AG04450 (cell line): Measurements from ENCODE around the gene ST7. TPM values are rescaled to one million over a fixed set of nuclear protein-coding genes. Genes with fewer than 3 reads are reported as not detected.
A peak's percentile ranks its signal among the peaks of the same experiment; 100 is the strongest.

Experiments used
- CTCF ChIA-PET: fragments of 300-600, 350-600 bp; formaldehyde crosslinking; extraction: SDS; loops from one replicate; lab custom pipeline; 2022; ENCODE audit warnings: antibody characterized with exemption, inconsistent platforms; lab: Charles Lee
- POLR2A ChIA-PET: fragments of 350-600 bp; formaldehyde crosslinking; extraction: SDS; loops from one replicate; lab custom pipeline; 2021; ENCODE audit warnings: antibody characterized with exemption, inconsistent platforms; lab: Yijun Ruan, JAX
- DNase-seq: peaks from one replicate; pipeline ENCODE4 v3.0.0-alpha.2; 2011; ENCODE audit warnings: low read depth, low spot score
- H3K27ac ChIP-seq: one replicate; pipeline ENCODE4 v1.5.1; 2012; ENCODE audit warnings: low read depth, low read length, control low read depth
- H3K27me3 ChIP-seq: one replicate; pipeline ENCODE4 v1.6.0; 2012; ENCODE audit warnings: low read length; ENCODE audit not compliant: control insufficient read depth, insufficient read depth
- H3K4me3 ChIP-seq: 2 replicates; pipeline ENCODE4 v1.5.1; 2011; ENCODE audit warnings: mild to moderate bottlenecking, low read depth, low read length, control low read depth
- H3K9me3 ChIP-seq: 2 replicates; pipeline ENCODE4 v1.5.1; 2012; ENCODE audit warnings: low read length; ENCODE audit not compliant: control insufficient read depth, insufficient read depth
- CTCF ChIP-seq: IDR thresholded peaks from 2 replicates; pipeline ENCODE4 v1.5.1; 2011; ENCODE audit warnings: low read depth, low read length, control low read depth, inconsistent platforms
- polyA plus RNA-seq: library from polyadenylated mRNA; depleted of rRNA; stranded (reverse); fragments of >200 nt; gene quantifications from 2 replicates; pipeline ENCODE4 v1.2.3, GENCODE V29; 2011

The ST7 gene
- polyA plus RNA-seq, 1 experiment, result 34.5 TPM

GRCh38 chr7:117092785-117093184, 139.5 kb downstream of the ST7 start:
- TF ChIP-seq CTCF, result no peak
- Histone ChIP-seq H3K9me3 (no peaks in the 10 kb centered on the region), H3K27ac (no peak overlapping the region), H3K27me3 (no peaks in the 10 kb centered on the region), H3K4me3 (no peak overlapping the region)
- peak; percentile 60 for DNase-seq
- POLR2A ChIA-PET, result no interaction called here
- CTCF ChIA-PET, result interaction anchor here (0.9 kb wide), 1 partner anchor 33 kb away, joined by 3 read pairs; no protein-coding TSS in a partner anchor

- ChIA-PET POLR2A (no interaction called here), CTCF (no interaction called here)
- Histone ChIP-seq H3K4me3 (no peak overlapping the region), H3K9me3 (no peaks in the 10 kb centered on the region), H3K27me3 (no peaks in the 10 kb centered on the region), H3K27ac (no peak overlapping the region)
- no peak for DNase-seq
- TF ChIP-seq CTCF, result no peak
These were observed 141.2 kb downstream of the ST7 start for GRCh38 chr7:117094457-117094856.

- POLR2A ChIA-PET, result no interaction called here
- Histone ChIP-seq H3K27ac (no peak overlapping the region), H3K27me3 (no peaks in the 10 kb centered on the region), H3K9me3 (no peaks in the 10 kb centered on the region), H3K4me3 (no peak overlapping the region)
- CTCF ChIA-PET, result no interaction called here
- DNase-seq, result no peak
- no peak for TF ChIP-seq CTCF
These were observed 141.8 kb downstream of the ST7 start for GRCh38 chr7:117095055-117095454.

- DNase-seq, result no peak
- no peaks in the 10 kb centered on the region for H3K9me3 ChIP-seq
- ChIA-PET CTCF (interaction anchor here (0.6 kb wide), 1 partner anchor 38 kb away, joined by 3 read pairs; no protein-coding TSS in a partner anchor), POLR2A (no interaction called here)
- H3K4me3 ChIP-seq, result no peak overlapping the region
- TF ChIP-seq CTCF, result no peak
- no peak overlapping the region for H3K27ac ChIP-seq
- no peaks in the 10 kb centered on the region for H3K27me3 ChIP-seq
These were observed 143.0 kb downstream of the ST7 start for GRCh38 chr7:117096330-117096729.

- ChIA-PET POLR2A (no interaction called here), CTCF (no interaction called here)
- Histone ChIP-seq H3K27me3 (no peaks in the 10 kb centered on the region), H3K27ac (no peak overlapping the region), H3K4me3 (no peak overlapping the region), H3K9me3 (no peaks in the 10 kb centered on the region)
- DNase-seq, result no peak
- TF ChIP-seq CTCF, result no peak
These were observed 143.6 kb downstream of the ST7 start for GRCh38 chr7:117096942-117097341.
